ENCODE data around the gene SCN9A.

The SCN9A gene

GRCh38 chr2:166375736-166376487, at the start of gene SCN9A:
TSS of gene SCN9A (minus strand) at chr2:166375944. CDS start at chr2:166311756, 64,188 bp downstream.
- H3K4me2 ChIP-seq (ENCODE audit: low read length): 0 out of 2 replicates have a peak within 1 kb of the TSS, but pooled peaks have one; percentile 9
- H3F3A ChIP-seq (ENCODE audit: control insufficient read depth, insufficient read depth): no peaks in the 10 kb centered on the region
- no peaks in the 10 kb centered on the region for H3K9me3 ChIP-seq (ENCODE audit: control insufficient read depth, insufficient read depth, low read length)
- H4K20me1 ChIP-seq (ENCODE audit: control insufficient read depth, insufficient read depth, low read depth, low read length): no peaks in the 10 kb centered on the region
- H3K9me2 ChIP-seq (replicated peaks; ENCODE audit: control insufficient read depth, low read length): no peaks in the 10 kb centered on the region
- peaks cover 11% of the 10 kb centered on the region for H3K27me3 ChIP-seq (ENCODE audit: control insufficient read depth, low read length)
- TF ChIP-seq CTCF (IDR thresholded peaks at IDR 0.05; ENCODE audit: low read depth, low read length, poor library complexity, severe bottlenecking) (no peak), EZH2phosphoT487 (IDR thresholded peaks at IDR 0.05; ENCODE audit: borderline replicate concordance, low read length) (no peak)
- no peaks in the 10 kb centered on the region for H3K36me3 ChIP-seq (ENCODE audit: control insufficient read depth, low read length)
- no peak within 1 kb of the TSS for H3K4me3 ChIP-seq (ENCODE audit: low read length)
- H3K4me1 ChIP-seq (ENCODE audit: control insufficient read depth, low read length): no peaks in the 10 kb centered on the region
- no peaks in the 10 kb centered on the region for H3K79me2 ChIP-seq (ENCODE audit: control insufficient read depth, low read length)
- H3K27ac ChIP-seq (ENCODE audit: low read depth, low read length): no peak within 1 kb of the TSS

- H4K20me1 ChIP-seq (ENCODE audit: control insufficient read depth, insufficient read depth, low read depth, low read length): no peaks in the 10 kb centered on the region
- TF ChIP-seq EZH2phosphoT487 (IDR thresholded peaks at IDR 0.05; ENCODE audit: borderline replicate concordance, low read length): no peak
- TF ChIP-seq CTCF (IDR thresholded peaks at IDR 0.05; ENCODE audit: low read depth, low read length, poor library complexity, severe bottlenecking): no peak
- no peaks in the 10 kb centered on the region for H3F3A ChIP-seq (ENCODE audit: control insufficient read depth, insufficient read depth)
- H3K79me2 ChIP-seq (ENCODE audit: control insufficient read depth, low read length): no peaks in the 10 kb centered on the region
- H3K4me3 ChIP-seq (ENCODE audit: low read length): no peak overlapping the region
- H3K9me2 ChIP-seq (replicated peaks; ENCODE audit: control insufficient read depth, low read length): no peaks in the 10 kb centered on the region
- no peaks in the 10 kb centered on the region for H3K36me3 ChIP-seq (ENCODE audit: control insufficient read depth, low read length)
- no peak overlapping the region for H3K27ac ChIP-seq (ENCODE audit: low read depth, low read length)
- H3K9me3 ChIP-seq (ENCODE audit: control insufficient read depth, insufficient read depth, low read length): no peaks in the 10 kb centered on the region
- H3K4me1 ChIP-seq (ENCODE audit: control insufficient read depth, low read length): no peaks in the 10 kb centered on the region
- H3K4me2 ChIP-seq (ENCODE audit: low read length): no peak overlapping the region
- no peaks in the 10 kb centered on the region for H3K27me3 ChIP-seq (ENCODE audit: control insufficient read depth, low read length)
These were observed 49.1 kb upstream of the SCN9A start for GRCh38 chr2:166424841-166425240.

GRCh38 chr2:166419616-166419934, 43.8 kb upstream of the SCN9A start:
- Histone ChIP-seq H3K9me3 (ENCODE audit: control insufficient read depth, insufficient read depth, low read length) (no peaks in the 10 kb centered on the region), H3K4me3 (ENCODE audit: low read length) (no peak overlapping the region), H3K27me3 (ENCODE audit: control insufficient read depth, low read length) (no peaks in the 10 kb centered on the region), H4K20me1 (ENCODE audit: control insufficient read depth, insufficient read depth, low read depth, low read length) (no peaks in the 10 kb centered on the region), H3K36me3 (ENCODE audit: control insufficient read depth, low read length) (no peaks in the 10 kb centered on the region), H3F3A (ENCODE audit: control insufficient read depth, insufficient read depth) (no peaks in the 10 kb centered on the region), H3K4me1 (ENCODE audit: control insufficient read depth, low read length) (no peaks in the 10 kb centered on the region), H3K27ac (ENCODE audit: low read depth, low read length) (no peak overlapping the region), H3K9me2 (replicated peaks; ENCODE audit: control insufficient read depth, low read length) (no peaks in the 10 kb centered on the region), H3K4me2 (ENCODE audit: low read length) (no peak overlapping the region), H3K79me2 (ENCODE audit: control insufficient read depth, low read length) (no peaks in the 10 kb centered on the region)
- TF ChIP-seq EZH2phosphoT487 (IDR thresholded peaks at IDR 0.05; ENCODE audit: borderline replicate concordance, low read length): no peak
- no peak for TF ChIP-seq CTCF (IDR thresholded peaks at IDR 0.05; ENCODE audit: low read depth, low read length, poor library complexity, severe bottlenecking)
